Sigmoid colon (tissue), 4 donors: ENCODE results near the gene FAM25C.
"Not testable (repeated sequence)": the region's sequence is repeated elsewhere in the genome, so short reads cannot be mapped to it uniquely, and the experiment has no call there.

Experiments
- EP300 ChIP-seq, 4 donors: sonication (generic); formaldehyde crosslinking; IDR thresholded peaks; one replicate each; pipeline ENCODE4 v1.6.1; 2017; ENCODE audit warnings: antibody characterized with exemption in 4 of 4
- POLR2A ChIP-seq, 2 donors: fragments of 450-650 bp; IDR thresholded peaks; one replicate each; pipeline ENCODE4 v1.6.1; 2016; ENCODE audit warnings: antibody characterized with exemption in 2 of 2, mild to moderate bottlenecking in 2 of 2, moderate library complexity in 2 of 2
- POLR2AphosphoS5 ChIP-seq, 4 donors: sonication (generic); formaldehyde crosslinking; IDR thresholded peaks; one replicate each; pipeline ENCODE4 v1.6.1; 2017; ENCODE audit warnings: antibody characterized with exemption in 4 of 4
- TF ChIP-seq, protein P1 (sequence below), 4 experiments: fragments of 450-650 bp in 3 of 4; fragments of 200-600 bp in 1 of 4; IDR thresholded peaks; one replicate each; pipeline ENCODE4 v1.5.1; 2016 to 2019; ENCODE audit warnings: antibody characterized with exemption in 4 of 4, mild to moderate bottlenecking in 3 of 4, moderate library complexity in 2 of 4

DNA sequence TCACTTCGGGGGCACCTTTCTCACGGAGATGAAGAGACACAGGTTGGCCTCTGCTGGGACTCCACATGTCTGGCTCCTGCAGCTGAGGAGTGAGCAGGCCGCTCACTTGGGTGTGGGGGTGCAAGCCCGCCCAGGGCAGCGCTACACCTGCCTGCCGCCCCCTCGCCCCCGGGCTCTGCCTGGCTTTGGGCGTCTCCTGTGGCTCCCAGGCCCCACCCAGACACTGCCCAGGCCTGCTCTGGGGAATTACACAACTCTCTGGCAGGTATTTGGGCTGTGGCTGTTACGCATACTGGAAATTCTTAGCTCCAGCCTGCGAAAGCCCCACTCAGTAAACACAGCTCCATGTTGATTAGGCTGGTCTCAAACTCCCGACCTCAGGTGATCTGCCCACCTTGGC is 7.9 kb downstream of the FAM25C start:
- TF ChIP-seq, protein P1, sequence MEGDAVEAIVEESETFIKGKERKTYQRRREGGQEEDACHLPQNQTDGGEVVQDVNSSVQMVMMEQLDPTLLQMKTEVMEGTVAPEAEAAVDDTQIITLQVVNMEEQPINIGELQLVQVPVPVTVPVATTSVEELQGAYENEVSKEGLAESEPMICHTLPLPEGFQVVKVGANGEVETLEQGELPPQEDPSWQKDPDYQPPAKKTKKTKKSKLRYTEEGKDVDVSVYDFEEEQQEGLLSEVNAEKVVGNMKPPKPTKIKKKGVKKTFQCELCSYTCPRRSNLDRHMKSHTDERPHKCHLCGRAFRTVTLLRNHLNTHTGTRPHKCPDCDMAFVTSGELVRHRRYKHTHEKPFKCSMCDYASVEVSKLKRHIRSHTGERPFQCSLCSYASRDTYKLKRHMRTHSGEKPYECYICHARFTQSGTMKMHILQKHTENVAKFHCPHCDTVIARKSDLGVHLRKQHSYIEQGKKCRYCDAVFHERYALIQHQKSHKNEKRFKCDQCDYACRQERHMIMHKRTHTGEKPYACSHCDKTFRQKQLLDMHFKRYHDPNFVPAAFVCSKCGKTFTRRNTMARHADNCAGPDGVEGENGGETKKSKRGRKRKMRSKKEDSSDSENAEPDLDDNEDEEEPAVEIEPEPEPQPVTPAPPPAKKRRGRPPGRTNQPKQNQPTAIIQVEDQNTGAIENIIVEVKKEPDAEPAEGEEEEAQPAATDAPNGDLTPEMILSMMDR (IDR thresholded peaks at IDR 0.05) = not testable (repeated sequence)
- not testable (repeated sequence) for TF ChIP-seq POLR2A, POLR2AphosphoS5, EP300 (IDR thresholded peaks at IDR 0.05)
